M059J (cell line): ENCODE results near the gene EPN3. TPM values are rescaled to one million over a fixed set of nuclear protein-coding genes. Genes with fewer than 3 reads are reported as not detected.
A peak's percentile ranks its signal among the peaks of the same experiment; 100 is the strongest.

Source experiments
- DNase-seq: peaks from one replicate; pipeline ENCODE4 v3.0.0-alpha.2; 2012; ENCODE audit warnings: low read depth
- total RNA-seq: library from RNA; depleted of rRNA; stranded (reverse); fragments of >200 nt; shearing (Covaris generic); gene quantifications from 2 replicates; pipeline ENCODE4 v1.2.3, GENCODE V29; 2014; rRNA removed

EPN3 gene
- 0.74 TPM in 1 of 2 replicates, not detected in the other for total RNA-seq

- no peak for DNase-seq
Measured at GRCh38 chr17:50532452-50533024, at the start of gene EPN3. TSS of gene EPN3 (plus strand) at chr17:50532735. CDS start at chr17:50536557, 3,822 bp downstream.

DNA sequence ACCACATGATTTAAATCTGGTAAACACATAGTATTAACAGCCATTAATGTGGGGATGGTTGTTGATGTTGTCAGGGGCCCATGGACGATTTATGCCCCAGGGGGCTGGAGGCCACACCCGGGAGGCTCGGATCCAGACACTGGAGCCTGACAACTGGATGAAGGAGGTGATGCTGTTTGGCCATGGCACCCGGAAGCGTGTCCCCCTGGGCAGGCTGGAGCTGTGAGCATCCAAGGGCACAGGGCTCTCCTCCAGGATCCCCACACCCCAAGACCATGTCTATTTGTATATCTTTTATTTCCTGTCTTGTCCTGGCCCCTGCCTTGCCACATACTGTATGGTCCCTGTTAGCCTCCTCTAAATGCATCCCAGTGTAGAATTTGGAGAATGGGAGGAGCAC, 49.3 kb upstream of the EPN3 start:
- DNase-seq: no peak

DNA sequence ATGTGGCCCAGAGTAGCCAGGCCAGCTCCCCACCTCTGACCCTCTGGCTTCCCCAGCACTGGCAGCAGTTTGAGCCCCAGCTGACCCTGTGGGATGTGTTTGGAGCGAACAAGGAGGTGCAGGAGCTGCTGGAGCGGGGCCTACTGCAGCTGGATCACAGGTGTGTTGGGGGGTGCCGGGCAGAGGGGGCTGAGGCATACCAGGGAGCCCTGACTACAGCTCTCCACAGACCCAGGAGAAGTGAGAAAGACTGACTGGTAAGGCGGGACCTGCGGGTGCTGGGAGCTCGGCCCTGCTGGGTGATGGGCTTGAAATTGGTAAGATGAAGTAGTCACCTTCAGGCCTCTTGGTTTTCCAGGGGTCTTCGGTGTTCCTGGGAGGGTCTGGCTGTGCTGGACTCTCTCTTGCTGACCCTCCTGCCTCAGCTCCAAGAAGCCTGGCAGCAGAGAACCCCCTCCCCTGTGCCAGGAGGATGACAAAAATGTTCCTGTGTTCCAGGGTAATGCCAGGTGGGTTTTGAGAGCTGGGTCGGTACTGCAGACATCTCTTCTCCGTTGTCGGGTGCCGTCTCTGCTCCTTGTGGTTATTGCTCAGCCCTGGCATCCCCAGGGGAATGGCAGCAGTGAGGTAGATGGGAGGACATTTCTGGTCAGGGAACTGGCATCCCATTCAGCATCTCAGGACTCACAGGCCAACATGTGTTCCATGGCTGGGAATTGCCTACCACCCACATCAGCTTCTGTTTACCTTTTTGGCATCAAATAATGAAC, 48.0 kb upstream of the EPN3 start:
- DNase-seq: no peak

DNA sequence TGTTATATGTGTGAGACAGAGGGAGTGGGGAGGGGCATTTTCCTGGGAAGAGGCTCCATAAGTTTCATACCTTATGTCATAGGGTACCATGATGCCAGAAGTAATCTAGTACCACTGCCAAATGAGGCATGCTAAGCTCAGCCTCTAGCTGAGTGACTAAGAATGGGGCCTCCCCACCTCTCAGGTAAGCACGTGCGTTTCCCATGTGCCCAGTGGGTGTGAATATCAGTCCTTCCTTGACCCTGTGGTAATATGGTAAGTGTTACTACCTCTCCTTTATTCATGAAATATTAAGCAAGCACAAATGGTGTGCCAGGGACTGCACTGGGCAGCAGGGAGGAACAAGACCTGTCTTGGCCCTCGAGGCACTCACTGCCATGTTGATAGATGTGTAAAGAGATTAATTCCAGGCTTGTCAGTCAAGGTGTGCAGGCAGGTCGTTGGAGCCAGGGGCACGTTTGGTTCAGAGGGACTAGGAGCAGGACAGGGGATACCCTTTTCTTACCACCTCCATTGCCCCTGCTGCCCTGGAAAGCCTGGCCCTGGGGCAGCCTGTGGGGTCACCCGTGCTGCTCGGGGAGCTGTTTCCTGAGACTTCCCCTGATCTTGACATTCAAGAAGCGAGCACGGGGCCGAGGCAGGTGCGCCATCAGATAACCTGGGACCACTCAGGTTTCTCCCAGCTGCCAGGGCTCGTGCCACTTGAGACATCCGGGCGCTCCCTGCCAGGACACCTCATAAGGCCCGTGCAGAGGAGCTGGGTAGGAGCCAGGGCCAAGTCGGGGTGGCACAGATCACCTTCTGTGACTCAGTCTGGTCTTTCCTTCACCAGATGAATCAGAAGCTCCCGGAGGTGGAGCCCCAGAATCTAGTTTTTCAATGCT, 45.1 kb upstream of the EPN3 start:
- DNase-seq: peak; percentile 90

DNA sequence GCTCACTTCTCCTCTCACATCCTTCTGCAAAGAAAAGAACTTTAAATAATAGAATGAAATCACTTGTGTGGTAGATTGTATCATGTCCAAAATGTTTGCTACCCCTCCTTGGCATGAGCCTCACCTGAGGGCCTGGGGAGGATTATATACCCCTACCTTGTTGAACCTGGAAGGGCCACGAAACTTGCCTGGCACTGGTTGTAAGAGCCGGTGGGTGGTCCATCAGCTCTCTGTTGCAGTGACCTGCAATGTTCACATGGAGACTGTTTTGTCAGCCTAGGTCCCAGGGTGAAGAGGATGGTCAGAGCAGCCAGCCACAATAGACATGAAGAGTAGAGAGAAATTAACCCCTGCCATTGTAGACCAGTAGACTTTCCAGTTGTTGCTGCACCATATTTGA, 43.7 kb upstream of the EPN3 start:
- DNase-seq: no peak

GRCh38 chr17:50491505-50491904, 41.0 kb upstream of the EPN3 start:
- no peak for DNase-seq

GRCh38 chr17:50492214-50492613, 40.3 kb upstream of the EPN3 start:
- no peak for DNase-seq

DNA sequence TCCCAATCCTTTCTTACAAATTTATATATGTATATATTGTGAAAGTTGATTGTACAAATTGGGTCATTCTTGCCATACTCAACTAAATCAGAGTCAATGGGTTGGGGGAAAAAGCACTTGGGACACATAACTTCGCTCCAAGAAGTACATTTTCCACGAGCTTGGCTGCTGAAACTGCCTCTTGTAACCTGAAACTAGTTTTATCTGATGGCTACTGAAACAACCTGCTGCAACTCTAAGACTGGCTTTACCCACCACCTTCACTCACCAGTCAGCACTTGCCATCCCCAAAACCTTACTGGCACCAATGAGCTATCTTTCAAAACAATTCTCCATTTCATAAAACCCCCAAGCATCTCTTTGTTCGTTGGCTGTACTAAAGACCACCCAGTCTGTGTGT, 38.8 kb upstream of the EPN3 start:
- DNase-seq: no peak

DNA sequence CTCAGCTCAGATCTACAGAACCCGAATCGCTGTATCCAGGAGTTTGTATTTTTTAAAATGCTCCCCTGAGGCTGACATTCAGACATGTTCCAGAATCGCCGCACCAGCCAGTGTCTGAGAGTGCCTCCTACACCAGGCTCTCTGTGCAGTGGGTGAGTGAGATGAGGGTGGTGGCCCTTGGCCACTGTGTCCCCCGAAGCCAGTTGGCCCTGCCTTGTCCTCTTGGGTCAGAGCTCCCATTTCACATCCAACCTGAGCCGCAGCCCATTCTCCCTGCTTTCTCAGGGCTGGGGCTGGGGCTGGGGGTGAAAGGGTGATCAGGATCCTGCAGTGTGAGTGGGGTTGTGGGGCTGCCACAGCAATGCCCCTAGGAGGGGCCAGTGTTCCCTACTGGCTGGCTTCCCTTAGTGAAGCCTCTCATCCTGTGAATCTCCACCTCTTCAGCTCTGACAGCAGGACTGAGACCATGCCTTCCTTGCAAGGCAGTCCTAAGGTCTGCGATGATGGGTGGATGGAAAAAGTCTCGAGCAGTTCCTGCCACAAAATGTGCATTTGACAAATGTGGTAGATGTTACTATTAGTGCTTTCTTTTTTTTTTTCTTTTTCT, 37.2 kb upstream of the EPN3 start:
- DNase-seq: no peak

DNA sequence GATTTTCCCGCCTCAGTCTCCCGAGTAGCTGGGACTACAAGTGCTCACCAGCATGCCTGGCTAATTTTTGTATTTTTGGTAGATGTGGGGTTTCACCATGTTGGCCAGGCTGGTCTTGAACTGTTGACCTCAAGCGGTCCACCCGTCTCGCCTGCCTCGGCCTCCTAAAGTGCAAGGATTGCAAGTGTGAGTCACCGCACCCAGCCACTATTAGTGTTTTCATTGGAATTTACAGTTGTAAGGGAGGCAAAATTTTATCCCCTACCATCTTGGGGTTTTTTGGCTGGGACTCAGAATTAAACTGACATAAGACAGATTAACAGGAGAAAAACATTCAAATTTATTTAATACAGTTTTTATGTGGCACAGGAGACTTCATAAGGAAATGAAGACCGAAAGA, 36.6 kb upstream of the EPN3 start:
- DNase-seq: peak; percentile 82

DNA sequence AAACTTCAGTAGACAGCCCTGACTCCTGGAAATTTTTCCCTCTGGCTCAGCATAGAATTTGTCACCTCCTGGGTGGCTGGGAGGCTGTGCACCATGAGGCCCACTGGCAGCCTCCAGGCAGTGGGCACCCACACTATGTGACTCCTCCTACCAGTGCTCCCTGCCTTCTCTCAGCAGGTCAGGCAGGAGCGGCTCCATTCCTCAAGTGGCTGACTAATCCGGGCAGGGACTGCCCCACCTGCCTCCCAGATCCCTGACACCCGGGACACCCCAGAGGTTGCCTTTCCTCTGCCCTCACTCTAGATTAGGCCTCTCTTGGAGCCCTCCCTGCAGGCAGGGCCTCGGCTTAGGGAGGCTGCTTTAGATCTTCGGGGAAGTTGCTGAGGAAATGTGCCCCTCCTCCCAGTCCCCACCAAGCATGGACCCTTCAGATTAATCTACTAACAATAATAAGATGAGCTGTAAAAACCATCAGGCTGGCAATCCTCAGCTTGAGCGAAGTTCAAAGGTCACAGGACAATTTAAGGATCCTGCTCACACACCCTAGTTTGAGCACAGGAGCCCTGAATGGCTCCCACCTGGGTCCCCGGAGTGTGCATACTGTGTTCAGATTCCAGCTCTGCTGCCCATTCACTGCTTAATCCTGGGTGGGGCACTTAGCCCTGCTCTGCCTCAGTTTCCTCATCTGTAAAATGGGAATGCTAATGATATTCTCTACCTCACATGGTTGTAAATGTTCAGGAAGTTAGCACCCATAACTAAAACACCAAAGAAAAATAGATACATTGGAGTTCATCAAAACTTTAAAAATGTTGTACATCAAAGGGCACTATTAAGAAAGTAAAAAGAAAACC, 34.3 kb upstream of the EPN3 start:
- peak; percentile 56 for DNase-seq

GRCh38 chr17:50499270-50499669, 33.3 kb upstream of the EPN3 start:
- no peak for DNase-seq

- DNase-seq: no peak
Measured at GRCh38 chr17:50499721-50500120, 32.8 kb upstream of the EPN3 start.

DNA sequence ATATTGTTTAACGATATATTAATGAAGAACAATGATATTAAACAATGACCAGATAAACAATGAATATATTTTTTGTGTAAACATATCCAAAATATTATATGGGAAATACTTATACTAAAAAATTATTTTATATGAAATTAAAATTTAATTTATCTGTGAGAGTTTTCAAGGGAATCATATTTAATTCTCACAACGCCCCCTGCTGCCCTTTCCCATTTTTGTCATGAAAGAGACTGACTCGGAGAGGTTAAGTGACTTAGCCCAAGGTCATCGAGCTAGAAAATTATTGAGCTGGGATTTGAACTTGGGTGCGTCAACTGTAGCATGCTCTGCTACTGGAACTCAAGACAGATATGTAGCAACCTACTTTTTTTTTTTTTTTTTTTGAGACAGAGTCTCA, 31.5 kb upstream of the EPN3 start:
- DNase-seq: peak; percentile 28

DNA sequence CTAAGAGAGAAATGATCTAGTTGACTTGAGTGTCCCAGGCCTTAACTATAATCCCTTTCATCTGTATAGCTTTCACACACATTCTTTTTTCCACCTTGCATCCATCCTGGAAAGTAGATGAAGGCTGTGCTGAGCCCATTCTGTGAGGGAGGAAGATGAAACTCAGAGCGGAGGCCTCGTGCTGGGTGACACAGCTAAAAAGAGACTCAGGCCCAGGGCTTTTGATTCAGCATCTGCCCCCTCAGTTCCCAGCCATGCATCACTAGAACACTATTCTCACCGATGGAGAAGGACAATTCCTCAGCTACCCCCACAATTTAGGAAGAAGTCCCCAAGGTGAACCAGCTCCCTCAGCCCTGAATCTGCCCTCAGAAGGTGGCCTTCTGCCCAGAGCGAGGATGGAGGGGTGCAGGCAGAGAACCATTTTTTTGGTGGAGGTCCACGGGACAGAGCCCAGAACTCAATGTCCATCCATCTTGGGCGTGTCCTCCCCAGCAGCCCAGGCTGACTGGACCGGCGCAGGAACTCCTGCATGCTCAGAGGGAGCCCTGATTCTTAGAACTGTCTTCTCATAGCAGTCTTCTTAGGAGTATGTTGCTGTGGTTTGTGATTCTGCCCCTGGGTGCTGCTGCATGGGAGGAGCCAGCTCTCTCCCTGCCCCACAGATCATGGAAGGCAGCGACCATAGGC, 30.1 kb upstream of the EPN3 start:
- DNase-seq: no peak

DNA sequence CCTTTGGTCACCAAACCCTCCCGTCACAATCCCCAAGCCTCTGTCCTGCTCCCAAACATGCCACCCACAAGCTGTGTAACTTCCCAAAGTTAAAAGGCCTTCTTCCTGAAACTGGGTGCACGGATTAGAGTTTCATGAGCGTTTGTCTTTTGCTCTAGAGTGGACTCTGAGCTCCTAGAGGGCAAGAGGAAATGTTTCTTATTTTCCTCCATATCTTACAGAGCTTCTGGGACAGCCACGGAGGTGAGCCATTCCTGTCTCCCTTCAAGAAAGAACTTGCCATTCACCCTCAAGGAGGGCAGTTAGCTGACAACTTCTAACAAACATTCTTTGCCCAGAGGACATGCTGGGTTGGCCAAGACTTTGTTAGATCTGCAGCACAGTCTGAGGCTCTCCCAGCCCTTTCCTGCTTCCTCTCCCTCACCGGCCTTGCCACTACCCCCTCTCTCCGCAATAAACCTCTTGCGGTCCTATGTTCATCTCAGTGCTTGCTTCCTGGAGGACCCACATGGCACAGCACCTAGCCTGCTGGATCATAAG, 26.9 kb upstream of the EPN3 start:
- DNase-seq: no peak

- no peak for DNase-seq
Measured at GRCh38 chr17:50506298-50506697, 26.2 kb upstream of the EPN3 start.

- peak; percentile 62 for DNase-seq
Measured at GRCh38 chr17:50507871-50508572, 24.5 kb upstream of the EPN3 start, which contains the start of gene MYCBPAP. TSS of gene MYCBPAP (plus strand) at chr17:50508439. CDS start at chr17:50508675, 236 bp downstream.
